Central memory CD8-positive, alpha-beta T cell (primary cell): ENCODE results near the gene CELF5.

Experiments
- ATAC-seq: fragments of 150-1000 bp; cut with Tn5 transposase; replicated peaks from 2 replicates; pipeline ENCODE4 v1.10.0; 2022; ENCODE audit warnings: mild to moderate bottlenecking, moderate FRiP score, moderate number of reproducible peaks; ENCODE audit not compliant: poor library complexity, severe bottlenecking; ENCODE audit errors: extremely low read depth
- DNase-seq, 2 donors: peaks; one replicate each; pipeline ENCODE4 v3.0.0; 2021; ENCODE audit warnings: low spot score in 2 of 2
- H3K27ac Mint-ChIP-seq: one replicate; pipeline ENCODE4 v1.8.0; 2022; ENCODE audit warnings: low read depth, mild to moderate bottlenecking, moderate library complexity, mixed read lengths
- H3K27me3 Mint-ChIP-seq: one replicate; pipeline ENCODE4 v1.8.0; 2022; ENCODE audit warnings: mixed read lengths
- H3K36me3 Mint-ChIP-seq: one replicate; pipeline ENCODE4 v1.8.0; 2022; ENCODE audit warnings: mild to moderate bottlenecking, moderate library complexity, mixed read lengths; ENCODE audit not compliant: insufficient read depth
- H3K4me1 Mint-ChIP-seq: one replicate; pipeline ENCODE4 v1.8.0; 2022; ENCODE audit warnings: mixed read lengths
- H3K4me3 Mint-ChIP-seq: one replicate; pipeline ENCODE4 v1.8.0; 2022; ENCODE audit warnings: mild to moderate bottlenecking, moderate library complexity, mixed read lengths
- H3K9me3 Mint-ChIP-seq: one replicate; pipeline ENCODE4 v1.8.0; 2022; ENCODE audit warnings: mixed read lengths

The CELF5 gene

DNA sequence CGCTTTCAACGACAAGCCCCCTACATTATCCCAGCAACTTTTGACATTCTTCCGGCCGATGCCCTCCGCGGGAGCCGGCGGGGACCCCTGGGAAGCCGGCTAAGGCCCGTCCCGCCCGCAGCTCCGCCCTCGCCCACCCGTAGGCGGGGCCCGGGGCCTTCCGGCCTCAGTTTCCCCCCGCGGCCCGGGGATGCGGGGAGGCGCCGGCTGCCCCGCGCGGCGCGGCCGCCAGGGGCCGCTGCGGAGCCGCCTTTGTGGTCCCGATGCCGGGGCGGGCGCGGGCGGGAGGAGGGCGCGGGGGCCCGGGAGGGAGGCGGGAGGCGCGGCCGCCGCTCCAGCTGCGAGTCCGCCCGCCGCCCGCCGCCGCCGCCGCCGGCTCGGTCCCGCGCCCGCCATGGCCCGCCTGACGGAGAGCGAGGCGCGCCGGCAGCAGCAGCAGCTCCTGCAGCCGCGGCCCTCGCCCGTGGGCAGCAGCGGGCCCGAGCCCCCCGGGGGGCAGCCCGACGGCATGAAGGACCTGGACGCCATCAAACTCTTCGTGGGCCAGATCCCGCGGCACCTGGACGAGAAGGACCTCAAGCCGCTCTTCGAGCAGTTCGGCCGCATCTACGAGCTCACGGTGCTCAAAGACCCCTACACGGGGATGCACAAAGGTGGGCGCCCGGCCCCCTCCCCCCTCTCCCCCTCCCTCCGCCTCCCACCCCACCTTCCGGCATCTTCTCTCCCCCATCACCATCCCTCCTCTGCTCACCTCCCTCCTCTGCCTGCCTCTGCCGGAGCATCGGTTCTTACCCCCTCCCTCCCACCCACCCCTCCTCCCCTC, at the start of gene CELF5:
TSS of gene CELF5 (plus strand) at position 316 of the 823 bp plus-strand sequence. CDS start at position 395, 79 bp downstream.
- H3K4me3 Mint-ChIP-seq, result peak within 1 kb of the TSS; percentile 18
- peak in 1 of 2 donors; percentile 18 for DNase-seq
- no peaks in the 10 kb centered on the region for H3K4me1 Mint-ChIP-seq
- H3K36me3 Mint-ChIP-seq, result peaks cover 7% of the 10 kb centered on the region
- peaks cover 24% of the 10 kb centered on the region for H3K27me3 Mint-ChIP-seq
- H3K9me3 Mint-ChIP-seq, result no peaks in the 10 kb centered on the region
- no peak within 1 kb of the TSS for H3K27ac Mint-ChIP-seq
- ATAC-seq, result peak; percentile 73

DNA sequence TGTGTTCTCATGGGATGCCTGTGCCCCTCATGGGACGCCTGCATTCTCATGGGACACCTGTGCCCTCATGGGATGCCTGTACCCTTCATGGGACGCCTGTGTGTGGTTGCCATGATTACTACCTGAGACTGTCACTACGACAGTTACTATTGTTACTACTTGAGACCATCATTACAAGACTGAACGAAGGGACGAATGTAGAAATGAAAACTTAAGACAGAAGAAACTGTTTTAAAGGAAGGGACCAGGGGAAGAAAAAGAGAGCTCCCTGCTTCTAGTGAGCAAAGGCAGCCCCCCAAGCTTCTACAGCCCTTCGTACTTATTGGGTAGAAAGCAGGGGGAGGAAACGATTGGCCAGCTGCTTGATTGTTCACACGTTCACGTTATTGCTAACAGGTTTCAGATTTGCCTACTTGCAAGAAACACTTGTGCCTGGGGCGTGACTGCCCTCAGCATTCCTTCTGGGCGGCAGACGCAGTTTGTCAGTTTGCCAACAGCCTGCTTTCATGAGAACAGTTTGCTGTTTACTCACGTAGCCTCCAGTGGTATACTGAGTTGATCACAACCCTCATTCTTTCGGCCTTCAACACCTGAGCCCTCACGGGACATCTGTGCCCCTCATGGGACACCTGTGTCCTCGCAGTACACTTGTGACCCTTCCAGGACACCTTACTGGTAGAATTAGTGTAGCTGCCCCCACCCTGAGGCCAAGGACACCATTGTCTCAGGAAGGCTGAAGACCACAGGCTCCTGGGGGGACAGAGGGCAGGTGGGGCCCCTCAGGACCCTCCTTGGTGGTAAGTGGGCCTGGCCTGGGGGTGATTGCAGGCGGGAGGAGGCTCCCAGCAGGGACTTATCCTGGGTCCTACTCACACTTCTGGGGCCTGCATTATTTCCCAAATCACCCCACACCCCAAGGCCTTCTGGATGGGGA, 48.4 kb upstream of the CELF5 start:
- DNase-seq, result peak in 1 of 2 donors; percentile 50

GRCh38 chr19:3176715-3177501, 47.6 kb upstream of the CELF5 start:
- DNase-seq, result peak; percentile 46 to 67
- no peaks in the 10 kb centered on the region for H3K9me3 Mint-ChIP-seq
- H3K4me1 Mint-ChIP-seq, result peaks cover 26% of the 10 kb centered on the region
- H3K36me3 Mint-ChIP-seq, result peaks cover 34% of the 10 kb centered on the region
- H3K27me3 Mint-ChIP-seq, result no peaks in the 10 kb centered on the region
- peak overlapping the region; percentile 98 for H3K27ac Mint-ChIP-seq
- H3K4me3 Mint-ChIP-seq, result peak overlapping the region; percentile 86
- peak; percentile 73 for ATAC-seq

More for the DNA sequence above, 48.4 kb upstream of the CELF5 start:
- no peaks in the 10 kb centered on the region for H3K9me3 Mint-ChIP-seq
- no peaks in the 10 kb centered on the region for H3K27me3 Mint-ChIP-seq
- H3K36me3 Mint-ChIP-seq, result peaks cover 27% of the 10 kb centered on the region
- H3K4me3 Mint-ChIP-seq, result peak overlapping the region; percentile 86
- peaks cover 26% of the 10 kb centered on the region for H3K4me1 Mint-ChIP-seq
- H3K27ac Mint-ChIP-seq, result peak overlapping the region; percentile 98
- ATAC-seq, result no peak

- Mint-ChIP-seq H3K27ac (peak within 1 kb of the TSS; percentile 98), H3K4me1 (peaks cover 31% of the 10 kb centered on the region), H3K4me3 (peak within 1 kb of the TSS; percentile 94), H3K9me3 (no peaks in the 10 kb centered on the region), H3K36me3 (peaks cover 44% of the 10 kb centered on the region), H3K27me3 (no peaks in the 10 kb centered on the region)
- ATAC-seq (peak; percentile 76), DNase-seq (peak; percentile 51 to 69)
Observed at GRCh38 chr19:3178377-3178972, 46.0 kb upstream of the CELF5 start, which contains the start of gene S1PR4. S1PR4 (plus strand) TSS chr19:3178769; CDS start chr19:3178793, 24 bp downstream.

DNA sequence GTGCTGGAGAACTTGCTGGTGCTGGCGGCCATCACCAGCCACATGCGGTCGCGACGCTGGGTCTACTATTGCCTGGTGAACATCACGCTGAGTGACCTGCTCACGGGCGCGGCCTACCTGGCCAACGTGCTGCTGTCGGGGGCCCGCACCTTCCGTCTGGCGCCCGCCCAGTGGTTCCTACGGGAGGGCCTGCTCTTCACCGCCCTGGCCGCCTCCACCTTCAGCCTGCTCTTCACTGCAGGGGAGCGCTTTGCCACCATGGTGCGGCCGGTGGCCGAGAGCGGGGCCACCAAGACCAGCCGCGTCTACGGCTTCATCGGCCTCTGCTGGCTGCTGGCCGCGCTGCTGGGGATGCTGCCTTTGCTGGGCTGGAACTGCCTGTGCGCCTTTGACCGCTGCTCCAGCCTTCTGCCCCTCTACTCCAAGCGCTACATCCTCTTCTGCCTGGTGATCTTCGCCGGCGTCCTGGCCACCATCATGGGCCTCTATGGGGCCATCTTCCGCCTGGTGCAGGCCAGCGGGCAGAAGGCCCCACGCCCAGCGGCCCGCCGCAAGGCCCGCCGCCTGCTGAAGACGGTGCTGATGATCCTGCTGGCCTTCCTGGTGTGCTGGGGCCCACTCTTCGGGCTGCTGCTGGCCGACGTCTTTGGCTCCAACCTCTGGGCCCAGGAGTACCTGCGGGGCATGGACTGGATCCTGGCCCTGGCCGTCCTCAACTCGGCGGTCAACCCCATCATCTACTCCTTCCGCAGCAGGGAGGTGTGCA, 45.3 kb upstream of the CELF5 start:
- Mint-ChIP-seq H3K4me1 (peaks cover 37% of the 10 kb centered on the region), H3K27me3 (no peaks in the 10 kb centered on the region), H3K9me3 (no peaks in the 10 kb centered on the region), H3K4me3 (peak overlapping the region; percentile 94), H3K36me3 (peaks cover 47% of the 10 kb centered on the region), H3K27ac (peak overlapping the region; percentile 85)
- DNase-seq (no peak), ATAC-seq (peak; percentile 8)

GRCh38 chr19:3179739-3180293, 44.6 kb upstream of the CELF5 start:
- no peaks in the 10 kb centered on the region for H3K27me3 Mint-ChIP-seq
- H3K4me1 Mint-ChIP-seq, result peaks cover 43% of the 10 kb centered on the region
- DNase-seq (no peak), ATAC-seq (no peak)
- no peaks in the 10 kb centered on the region for H3K9me3 Mint-ChIP-seq
- H3K36me3 Mint-ChIP-seq, result peaks cover 54% of the 10 kb centered on the region
- H3K4me3 Mint-ChIP-seq, result peak overlapping the region; percentile 94
- peak overlapping the region; percentile 85 for H3K27ac Mint-ChIP-seq

- Mint-ChIP-seq H3K27me3 (no peaks in the 10 kb centered on the region), H3K4me1 (peaks cover 60% of the 10 kb centered on the region), H3K9me3 (no peaks in the 10 kb centered on the region), H3K36me3 (peaks cover 56% of the 10 kb centered on the region), H3K27ac (peak overlapping the region; percentile 88), H3K4me3 (peak overlapping the region; percentile 94)
- ATAC-seq (no peak), DNase-seq (no peak)
Observed at GRCh38 chr19:3183721-3184641, 40.5 kb upstream of the CELF5 start.

DNA sequence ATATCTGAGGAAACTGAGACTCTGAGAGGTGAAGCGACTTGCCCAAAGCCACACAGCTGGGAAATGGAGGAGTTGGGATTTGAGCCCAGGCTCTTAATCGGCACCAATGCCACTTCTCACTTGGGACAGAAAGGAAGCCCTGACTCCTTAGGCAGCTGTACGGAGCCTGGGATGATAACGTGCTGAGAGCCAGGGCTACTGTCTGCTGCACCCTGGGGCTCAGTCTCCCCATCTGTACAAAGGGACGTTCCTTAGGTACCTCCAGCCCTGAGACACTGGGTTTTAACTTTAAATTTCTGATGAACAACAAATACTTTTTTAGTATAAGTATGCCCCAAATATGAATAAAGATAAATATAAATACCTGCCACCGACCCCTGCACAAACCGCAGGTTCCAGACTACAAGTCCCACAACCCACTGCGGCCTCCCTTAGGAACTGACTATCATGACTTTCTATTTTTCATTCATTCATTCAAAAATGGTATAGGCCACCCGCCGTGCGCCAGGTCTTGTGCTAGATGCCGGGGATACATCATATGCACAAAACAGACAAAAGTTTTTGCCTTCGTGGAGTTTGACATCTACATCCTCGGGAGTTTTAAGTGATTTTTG, 39.5 kb upstream of the CELF5 start:
- Mint-ChIP-seq H3K9me3 (no peaks in the 10 kb centered on the region), H3K27me3 (no peaks in the 10 kb centered on the region), H3K4me1 (peaks cover 62% of the 10 kb centered on the region), H3K36me3 (peaks cover 50% of the 10 kb centered on the region), H3K4me3 (peak overlapping the region; percentile 94), H3K27ac (peak overlapping the region; percentile 88)
- ATAC-seq (peak; percentile 55), DNase-seq (peak in 1 of 2 donors; percentile 61)

DNA sequence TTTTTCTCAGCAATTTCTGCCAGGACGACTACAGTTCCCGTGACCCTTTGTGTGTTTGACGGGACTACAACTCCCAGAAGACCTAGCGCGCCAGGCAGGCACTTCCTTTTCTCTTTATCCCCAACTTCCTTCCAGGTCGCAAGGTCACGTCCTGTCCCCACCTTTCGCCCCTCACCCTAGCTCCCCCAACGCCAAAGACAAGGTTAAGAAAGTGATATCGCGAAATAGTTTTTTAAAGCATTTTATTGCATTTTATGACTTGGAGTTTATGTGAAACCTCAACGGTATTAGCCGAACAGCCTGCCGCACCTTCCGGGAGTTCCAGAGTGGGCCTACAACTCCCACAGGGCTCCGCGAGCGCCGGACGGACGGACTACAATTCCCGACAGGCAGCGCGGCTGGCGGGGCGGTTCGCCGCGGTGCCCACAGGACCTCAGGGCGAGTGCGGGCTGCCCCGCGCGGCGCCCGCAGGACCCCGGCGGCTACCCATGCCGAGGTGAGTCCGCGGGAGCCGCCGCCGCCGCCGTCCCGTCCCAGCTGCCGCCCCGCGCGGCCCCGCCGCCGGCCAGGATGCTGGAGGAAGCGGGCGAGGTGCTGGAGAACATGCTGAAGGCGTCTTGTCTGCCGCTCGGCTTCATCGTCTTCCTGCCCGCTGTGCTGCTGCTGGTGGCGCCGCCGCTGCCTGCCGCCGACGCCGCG, 38.9 kb upstream of the CELF5 start, which contains the start of gene NCLN:
TSS of gene NCLN (plus strand) at position 470 of the 699 bp plus-strand sequence. CDS start at position 571, 101 bp downstream.
- ATAC-seq (peak; percentile 86), DNase-seq (peak; percentile 92 to 94)
- peaks cover 56% of the 10 kb centered on the region for H3K4me1 Mint-ChIP-seq
- no peaks in the 10 kb centered on the region for H3K9me3 Mint-ChIP-seq
- peaks cover 44% of the 10 kb centered on the region for H3K36me3 Mint-ChIP-seq
- peak within 1 kb of the TSS; percentile 84 for H3K27ac Mint-ChIP-seq
- no peaks in the 10 kb centered on the region for H3K27me3 Mint-ChIP-seq
- peak within 1 kb of the TSS; percentile 94 for H3K4me3 Mint-ChIP-seq
